HG03442 (cell line): ENCODE results near the gene DNAJC30.
"Not testable (repeated sequence)": the region's sequence is repeated elsewhere in the genome, so short reads cannot be mapped to it uniquely, and the experiment has no call there.

Source experiments
- ATAC-seq: cut with Tn5 transposase; IDR thresholded peaks from one replicate; pipeline ENCODE4 v1.9.1; 2021; ENCODE audit warnings: mild to moderate bottlenecking, moderate library complexity; ENCODE audit not compliant: unreplicated experiment

DNAJC30 gene

GRCh38 chr7:73683788-73684693 is 788 bp upstream of the DNAJC30 start:
- ATAC-seq: peak; percentile 16

GRCh38 chr7:73682745-73683055 is 553 bp downstream of the DNAJC30 start:
- ATAC-seq: peak; percentile 15

DNA sequence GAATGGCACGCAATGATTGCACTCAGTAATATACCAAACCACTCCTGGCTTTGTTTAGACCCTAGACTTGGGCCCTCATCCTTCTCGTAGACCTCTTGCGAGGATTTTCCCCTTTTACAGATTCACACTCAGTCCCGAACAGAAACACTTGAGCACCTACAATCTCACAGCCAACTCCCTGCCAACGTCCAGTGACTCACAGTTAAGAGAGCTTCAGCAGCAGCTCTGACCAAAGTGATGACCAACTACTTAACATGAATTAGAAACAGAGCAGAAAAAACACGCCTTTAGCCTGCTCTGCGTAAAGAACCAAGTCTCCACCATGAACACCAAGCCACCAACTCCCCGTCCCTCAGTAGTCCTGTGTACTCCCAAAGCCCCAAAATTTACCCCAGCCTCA is 2.2 kb downstream of the DNAJC30 start:
- ATAC-seq: no peak

DNA sequence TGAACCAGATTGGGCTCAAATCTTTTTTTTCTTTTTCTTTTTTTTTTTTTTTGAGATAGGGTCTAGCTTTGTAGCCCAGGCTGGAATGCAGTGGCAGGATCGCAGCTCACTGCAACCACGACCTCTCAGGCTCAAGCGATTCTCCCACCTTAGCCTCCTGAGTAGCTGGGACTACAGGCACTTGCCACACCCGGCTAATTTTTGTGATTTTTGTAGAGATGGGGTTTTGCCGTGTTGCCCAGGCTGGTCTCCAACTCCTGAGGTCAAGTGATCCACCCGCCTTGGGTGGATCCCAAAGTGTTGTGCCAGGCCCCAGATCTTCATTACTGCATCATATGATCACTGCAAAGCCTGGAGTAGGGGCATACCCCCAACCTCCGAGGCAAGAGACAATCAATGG is 2.8 kb downstream of the DNAJC30 start:
- ATAC-seq: no peak

DNA sequence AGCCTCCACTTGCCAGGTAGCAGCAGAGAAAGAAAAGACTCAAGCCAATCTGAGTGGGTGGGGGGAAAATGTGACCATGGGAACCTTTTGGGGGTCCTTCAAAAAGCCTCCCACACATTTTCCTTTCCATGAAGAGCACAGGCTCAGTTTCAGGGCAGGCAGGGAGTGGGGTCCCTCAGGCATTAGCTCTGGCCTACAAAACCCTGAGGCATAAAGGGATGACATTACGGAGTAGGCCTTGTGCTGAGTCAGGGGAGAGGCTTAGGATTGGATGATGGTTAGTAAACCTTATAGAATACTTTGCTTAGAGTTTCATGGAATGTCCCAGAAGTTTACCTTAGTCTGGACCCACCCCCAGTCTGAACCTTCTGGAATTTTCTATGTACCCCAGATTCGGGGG is 3.5 kb downstream of the DNAJC30 start:
- no peak for ATAC-seq

GRCh38 chr7:73678862-73679261 is 4.4 kb downstream of the DNAJC30 start:
- no peak for ATAC-seq

DNA sequence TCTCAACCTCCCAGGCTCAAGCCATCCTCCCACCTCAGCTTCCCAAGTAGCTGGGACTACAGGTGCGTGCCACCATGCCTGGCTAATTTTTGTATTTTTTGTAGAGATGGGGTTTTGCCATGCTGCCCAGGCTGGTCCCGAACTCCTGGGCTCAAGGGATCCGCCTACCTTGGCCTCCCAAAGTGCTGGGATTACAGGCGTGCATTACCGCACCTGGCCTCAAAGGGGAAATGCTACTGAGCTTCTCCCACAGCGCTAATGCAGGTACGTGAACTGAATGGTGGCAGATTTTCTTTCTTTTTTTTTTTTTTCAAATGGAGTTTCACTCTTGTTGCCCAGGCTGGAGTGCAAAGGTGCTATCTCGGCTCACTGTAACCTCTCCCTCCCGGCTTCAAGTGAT is 7.2 kb downstream of the DNAJC30 start:
- ATAC-seq: not testable (repeated sequence)

GRCh38 chr7:73674468-73675124 is 8.7 kb downstream of the DNAJC30 start:
- ATAC-seq: no peak

DNA sequence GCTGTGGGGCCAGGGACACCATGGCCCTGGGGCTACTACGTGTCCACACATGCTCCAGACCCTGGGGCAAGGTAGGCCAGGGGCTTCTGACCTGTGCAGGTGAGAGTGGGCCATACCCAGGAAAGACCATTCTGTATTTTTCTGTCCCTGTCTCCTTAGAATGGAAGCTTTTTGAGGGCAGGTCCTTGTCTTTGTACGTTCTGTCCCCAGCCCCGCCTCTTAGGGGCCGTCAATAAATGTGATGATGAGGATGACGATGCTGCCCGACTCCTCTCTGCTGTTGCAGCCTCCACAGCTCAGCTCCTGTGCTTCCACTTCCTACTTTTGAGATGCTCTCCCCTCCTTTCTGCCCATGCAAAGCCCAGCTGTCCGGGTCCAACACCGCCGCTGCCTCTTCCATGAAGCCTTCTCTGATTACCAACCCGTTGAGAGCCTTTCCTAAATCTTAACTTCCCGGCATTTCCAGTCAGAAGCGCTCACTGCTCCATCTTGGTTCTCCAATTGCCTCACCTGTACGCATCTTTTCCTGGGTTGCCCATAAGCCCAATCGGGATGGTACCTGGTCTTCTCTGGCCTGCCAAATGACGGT is 11.3 kb downstream of the DNAJC30 start:
- ATAC-seq: no peak

GRCh38 chr7:73671322-73671661 is 12.0 kb downstream of the DNAJC30 start:
- no peak for ATAC-seq

GRCh38 chr7:73669858-73670385 is 13.3 kb downstream of the DNAJC30 start:
- ATAC-seq: no peak

DNA sequence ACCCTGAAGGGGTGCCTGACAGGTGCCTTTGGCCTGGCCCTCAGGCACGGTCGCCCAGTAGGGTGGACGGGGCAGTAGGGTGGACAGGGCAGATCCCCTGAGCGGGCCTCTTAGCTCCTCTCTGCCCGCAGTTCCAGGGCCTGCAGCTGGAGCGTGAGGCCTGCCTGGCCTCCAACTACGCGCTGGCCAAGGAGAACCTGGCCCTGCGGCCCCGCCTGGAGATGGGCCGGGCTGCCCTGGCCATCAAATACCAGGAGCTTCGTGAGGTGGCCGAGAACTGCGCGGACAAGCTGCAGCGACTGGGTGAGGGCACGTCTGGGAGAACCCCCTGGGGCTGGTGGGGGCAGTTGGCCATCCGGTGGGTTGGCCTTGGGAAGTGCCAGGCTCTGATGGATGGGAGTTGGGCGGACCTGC is 14.0 kb downstream of the DNAJC30 start:
- no peak for ATAC-seq

GRCh38 chr7:73668886-73669230 is 14.4 kb downstream of the DNAJC30 start:
- ATAC-seq: no peak

DNA sequence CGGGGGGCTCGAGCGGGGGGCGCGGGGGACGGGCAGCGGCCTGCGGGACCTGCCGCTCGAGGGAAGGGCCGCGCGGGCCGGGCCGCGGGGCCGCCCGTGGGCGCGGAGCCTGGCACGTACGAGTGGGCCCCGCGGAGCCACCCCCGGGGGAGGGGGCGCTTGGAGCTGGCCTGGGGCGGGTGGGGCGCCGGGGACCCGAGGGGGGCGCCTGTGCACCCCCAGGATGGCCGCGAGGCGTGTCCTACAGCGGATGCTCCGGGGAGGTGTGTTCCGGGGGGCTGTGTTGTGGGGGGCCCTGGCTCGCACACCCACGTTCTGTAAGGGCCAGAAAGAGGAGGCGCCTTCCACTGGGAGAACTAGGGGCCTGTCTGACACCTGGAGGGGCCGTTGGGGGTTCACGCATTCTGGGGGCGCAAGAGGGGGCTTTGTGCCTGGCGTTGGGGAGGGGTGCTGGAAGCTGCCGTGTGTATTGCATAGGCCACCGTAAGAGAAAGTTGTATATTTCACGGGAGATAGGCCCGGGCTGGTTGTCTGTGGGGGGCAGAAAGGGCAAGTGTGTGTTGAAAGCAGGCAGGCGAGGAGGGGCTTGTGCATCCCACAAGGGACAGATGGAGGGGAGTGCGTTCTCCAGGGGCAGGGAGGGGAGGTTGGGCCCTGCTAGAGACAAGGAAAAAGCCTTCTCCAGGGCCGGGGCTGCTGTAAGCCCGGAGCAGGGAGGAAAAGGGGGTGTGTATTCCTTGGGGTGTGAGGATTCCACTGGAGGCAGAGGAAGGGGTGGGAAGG is 15.0 kb downstream of the DNAJC30 start:
- peak; percentile 16 for ATAC-seq

DNA sequence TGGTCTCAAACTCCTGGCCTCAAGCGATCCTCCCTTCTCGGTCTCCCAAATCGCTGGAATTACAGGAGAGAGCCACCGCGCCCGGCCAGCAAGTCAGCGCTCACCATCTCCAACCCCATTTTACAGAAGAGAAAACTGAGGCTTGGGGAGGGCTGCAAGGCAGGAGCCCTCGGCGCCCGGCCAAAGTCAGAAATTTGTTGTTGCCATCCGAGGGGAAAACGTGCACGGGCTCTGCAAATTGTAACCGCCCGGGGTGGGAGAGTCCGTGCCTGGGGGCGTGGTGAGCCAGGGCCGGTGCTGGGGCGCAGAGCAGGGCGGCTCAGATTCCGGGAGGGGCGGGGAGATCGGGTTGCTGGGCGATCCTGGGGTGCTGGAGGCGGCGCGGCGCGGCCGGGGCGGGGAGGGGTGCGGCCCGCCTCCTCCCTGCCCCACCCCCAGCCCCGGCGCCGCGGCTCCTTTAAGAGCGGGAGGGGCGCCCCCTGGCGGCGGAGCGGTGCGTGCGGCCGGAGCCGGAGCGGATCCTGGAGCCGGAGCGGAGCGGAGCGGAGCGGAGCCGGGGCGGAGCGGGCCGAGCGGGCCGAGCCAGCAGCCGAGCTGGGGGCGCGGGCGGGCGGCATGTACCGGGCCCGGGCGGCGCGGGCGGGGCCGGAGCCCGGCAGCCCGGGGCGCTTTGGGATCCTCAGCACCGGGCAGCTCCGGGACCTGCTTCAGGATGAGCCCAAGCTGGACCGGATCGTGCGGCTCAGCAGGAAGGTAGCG is 15.7 kb downstream of the DNAJC30 start, which contains the start of gene VPS37D:
VPS37D (plus strand) TSS at position 488 of the 759 bp plus-strand sequence; CDS start at position 616, 128 bp downstream.
- ATAC-seq: peak; percentile 84

DNA sequence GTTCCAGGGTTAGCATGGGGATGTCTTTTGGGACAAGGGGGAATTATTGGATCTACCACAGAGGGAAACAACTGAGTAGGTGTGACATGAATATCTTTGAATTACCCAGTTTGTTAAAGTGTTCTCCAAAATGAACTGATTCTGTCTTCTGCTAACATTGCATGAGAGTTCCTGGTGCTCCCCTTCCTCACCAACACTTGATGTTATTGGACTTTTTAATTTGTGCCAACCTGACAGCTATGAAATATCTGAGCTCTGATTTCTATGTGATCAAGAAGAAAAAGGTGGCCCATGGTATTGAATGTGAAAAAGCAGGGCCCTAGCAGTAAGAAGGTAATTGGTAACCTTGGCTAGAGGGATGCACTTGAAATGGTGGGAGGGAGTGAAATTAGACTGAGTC is 20.2 kb downstream of the DNAJC30 start:
- no peak for ATAC-seq

DNA sequence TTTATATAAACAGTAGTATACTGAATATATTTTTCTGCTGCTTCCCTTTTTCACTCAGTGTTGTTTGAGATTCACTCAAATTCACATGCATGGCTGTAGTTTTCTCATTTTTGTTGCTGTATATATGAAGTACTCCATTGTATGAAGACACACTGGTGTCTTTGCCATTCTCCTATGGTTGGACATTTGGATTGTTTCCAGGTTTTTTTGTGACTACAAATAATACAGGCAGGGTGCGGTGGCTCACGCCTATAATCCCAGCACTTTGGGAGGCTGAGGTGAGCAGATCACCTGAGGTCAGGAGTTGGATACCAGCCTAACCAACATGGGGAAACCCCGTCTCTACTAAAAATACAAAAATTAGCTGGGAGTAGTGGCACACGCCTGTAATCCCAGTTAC is 22.7 kb downstream of the DNAJC30 start:
- ATAC-seq: not testable (repeated sequence)

DNA sequence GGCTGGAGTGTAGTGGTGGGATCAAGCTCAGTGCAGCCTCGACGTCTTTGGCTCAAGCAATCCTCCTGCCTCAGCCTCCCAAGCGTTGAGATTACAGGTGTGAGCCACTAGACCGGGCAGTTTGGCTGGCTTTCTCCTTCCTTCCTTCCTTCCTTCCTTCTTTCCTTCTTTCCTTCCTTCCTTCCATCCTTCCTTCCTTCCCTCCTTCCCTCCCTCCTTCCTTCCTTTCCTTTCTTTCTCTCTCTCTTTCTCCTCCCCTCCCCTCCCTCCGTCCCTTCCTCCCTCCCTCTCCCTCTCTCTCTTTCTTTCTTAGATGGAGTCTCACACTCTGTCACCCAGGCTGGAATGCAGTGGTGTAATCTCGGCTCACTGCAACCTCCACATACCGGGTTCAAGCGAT is 23.3 kb downstream of the DNAJC30 start:
- ATAC-seq: no peak

DNA sequence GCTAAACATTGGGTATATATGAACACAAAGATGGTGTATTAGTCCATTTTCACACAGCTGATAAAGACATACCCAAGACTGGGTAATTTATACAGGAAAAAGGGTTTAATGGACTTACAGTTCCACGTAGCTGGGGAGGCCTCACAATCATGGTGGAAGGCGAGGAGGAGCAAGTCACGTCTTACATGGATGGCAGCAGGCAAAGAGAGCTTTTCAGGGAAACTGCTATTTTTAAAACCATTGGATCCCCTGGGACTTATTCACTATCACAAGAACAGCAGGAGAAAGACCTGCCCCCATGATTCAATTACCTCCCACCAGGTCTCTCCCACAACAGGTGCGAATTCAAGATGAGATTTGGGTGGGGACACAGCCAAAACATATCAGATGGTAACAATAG is 27.9 kb downstream of the DNAJC30 start:
- ATAC-seq: not testable (repeated sequence)

DNA sequence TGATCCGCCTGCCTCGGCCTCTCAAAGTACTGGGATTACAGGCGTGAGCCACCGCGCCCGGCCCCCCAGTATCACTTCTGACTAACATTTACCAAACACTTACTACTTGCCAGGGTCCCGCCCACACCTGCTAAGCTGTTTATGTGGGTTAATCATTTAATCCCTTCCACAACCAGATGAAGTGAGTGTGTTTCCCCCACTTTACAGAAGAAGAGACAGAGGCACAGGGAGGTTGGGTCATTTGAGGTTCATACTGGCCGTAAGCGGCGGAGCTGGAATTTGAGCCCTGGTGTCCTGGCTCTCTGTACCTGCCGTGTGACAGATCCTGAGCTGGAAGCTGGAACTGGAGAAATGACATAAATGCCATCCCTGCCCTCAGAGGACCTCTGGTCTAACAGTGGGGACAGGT is 30.7 kb downstream of the DNAJC30 start:
- no peak for ATAC-seq
